Activated T-cell treated with anti-CD3 and anti-CD28 coated beads, Interleukin-2, amount 50 U/mL, for 4 hours (primary cell): ENCODE data around the gene ACSM4. TPM values are rescaled to one million over a fixed set of nuclear protein-coding genes. Genes with fewer than 3 reads are reported as not detected.
"Not testable (repeated sequence)": the region's sequence is repeated elsewhere in the genome, so short reads cannot be mapped to it uniquely, and the experiment has no call there.

Experiments
- ATAC-seq, 2 donors: fragments of 200-7000 bp; cut with Tn5 transposase; one replicate each; pipeline ENCODE4 v1.10.0; 2021
- DNase-seq: peaks from one replicate; pipeline ENCODE4 v3.0.0-alpha.2; 2020
- H3K27me3 Mint-ChIP-seq: one replicate; pipeline ENCODE4 v1.8.0; 2021; ENCODE audit warnings: low read depth, mixed read lengths
- H3K36me3 Mint-ChIP-seq: one replicate; pipeline ENCODE4 v1.8.0; 2022; ENCODE audit warnings: mixed read lengths; ENCODE audit not compliant: insufficient read depth
- H3K4me1 Mint-ChIP-seq: one replicate; pipeline ENCODE4 v1.8.0; 2021; ENCODE audit warnings: low read depth, mixed read lengths
- H3K4me3 Mint-ChIP-seq: one replicate; pipeline ENCODE4 v1.8.0; 2021; ENCODE audit warnings: mild to moderate bottlenecking, moderate library complexity, mixed read lengths
- H3K9me3 Mint-ChIP-seq: one replicate; pipeline ENCODE4 v1.8.0; 2021; ENCODE audit warnings: mixed read lengths
- total RNA-seq, 3 donors: library from RNA; stranded (reverse); gene quantifications; one replicate each; pipeline ENCODE4 v1.2.1, GENCODE V29; 2021

The ACSM4 gene
- total RNA-seq = not detected

GRCh38 chr12:7303772-7304171 is at the start of gene ACSM4:
Gene ACSM4 (plus strand): TSS chr12:7304072. CDS start chr12:7304332, 260 bp downstream.
- Mint-ChIP-seq H3K36me3 (no peaks in the 10 kb centered on the region), H3K4me1 (no peaks in the 10 kb centered on the region), H3K27me3 (peaks cover 11% of the 10 kb centered on the region), H3K9me3 (no peaks in the 10 kb centered on the region), H3K4me3 (no peak within 1 kb of the TSS)
- no peak for DNase-seq
- ATAC-seq = no peak

- no peaks in the 10 kb centered on the region for H3K36me3 Mint-ChIP-seq
- ATAC-seq = no peak
- no peak for DNase-seq
- no peak overlapping the region for H3K4me3 Mint-ChIP-seq
- peaks cover 12% of the 10 kb centered on the region for H3K27me3 Mint-ChIP-seq
- H3K4me1 Mint-ChIP-seq = no peaks in the 10 kb centered on the region
- H3K9me3 Mint-ChIP-seq = no peaks in the 10 kb centered on the region
Measured at GRCh38 chr12:7259060-7259459, 44.8 kb upstream of the ACSM4 start.

GRCh38 chr12:7264538-7264937 is 39.3 kb upstream of the ACSM4 start:
- H3K4me3 Mint-ChIP-seq = no peak overlapping the region
- no peak for ATAC-seq
- no peaks in the 10 kb centered on the region for H3K36me3 Mint-ChIP-seq

GRCh38 chr12:7265251-7265650 is 38.6 kb upstream of the ACSM4 start:
- no peak for DNase-seq
- Mint-ChIP-seq H3K9me3 (no peaks in the 10 kb centered on the region), H3K36me3 (no peaks in the 10 kb centered on the region), H3K4me1 (no peaks in the 10 kb centered on the region), H3K4me3 (no peak overlapping the region), H3K27me3 (peaks cover 8% of the 10 kb centered on the region)
- ATAC-seq = no peak

More at GRCh38 chr12:7264538-7264937, 39.3 kb upstream of the ACSM4 start:
- no peak for DNase-seq
- Mint-ChIP-seq H3K27me3 (peaks cover 7% of the 10 kb centered on the region), H3K4me1 (no peaks in the 10 kb centered on the region), H3K9me3 (no peaks in the 10 kb centered on the region)

GRCh38 chr12:7269273-7269672 is 34.6 kb upstream of the ACSM4 start:
- Mint-ChIP-seq H3K4me3 (no peak overlapping the region), H3K9me3 (no peaks in the 10 kb centered on the region), H3K4me1 (no peaks in the 10 kb centered on the region), H3K36me3 (no peaks in the 10 kb centered on the region), H3K27me3 (peaks cover 5% of the 10 kb centered on the region)
- DNase-seq (no peak), ATAC-seq (no peak)

- ATAC-seq = no peak
- H3K9me3 Mint-ChIP-seq = no peaks in the 10 kb centered on the region
- peaks cover 7% of the 10 kb centered on the region for H3K27me3 Mint-ChIP-seq
- no peak for DNase-seq
- H3K4me1 Mint-ChIP-seq = no peaks in the 10 kb centered on the region
- H3K36me3 Mint-ChIP-seq = no peaks in the 10 kb centered on the region
- H3K4me3 Mint-ChIP-seq = no peak overlapping the region
Measured at GRCh38 chr12:7271893-7272514, 31.9 kb upstream of the ACSM4 start.

- ATAC-seq, H3K4me1 Mint-ChIP-seq, H3K36me3 Mint-ChIP-seq, H3K9me3 Mint-ChIP-seq, DNase-seq, H3K4me3 Mint-ChIP-seq: not testable (repeated sequence)
- peaks cover 15% of the 10 kb centered on the region for H3K27me3 Mint-ChIP-seq
Measured at GRCh38 chr12:7275482-7275881, 28.4 kb upstream of the ACSM4 start.

- Mint-ChIP-seq H3K9me3 (peaks cover 27% of the 10 kb centered on the region), H3K4me3 (no peak overlapping the region), H3K4me1 (no peaks in the 10 kb centered on the region), H3K36me3 (no peaks in the 10 kb centered on the region), H3K27me3 (peaks cover 40% of the 10 kb centered on the region)
- DNase-seq (no peak), ATAC-seq (no peak)
Measured at GRCh38 chr12:7282844-7283243, 21.0 kb upstream of the ACSM4 start.

- Mint-ChIP-seq H3K9me3 (peaks cover 23% of the 10 kb centered on the region), H3K36me3 (peaks cover 1% of the 10 kb centered on the region), H3K4me3 (no peak overlapping the region), H3K27me3 (peaks cover 13% of the 10 kb centered on the region), H3K4me1 (no peaks in the 10 kb centered on the region)
- no peak for ATAC-seq
- no peak for DNase-seq
Measured at GRCh38 chr12:7289743-7290142, 14.1 kb upstream of the ACSM4 start.

- peaks cover 17% of the 10 kb centered on the region for H3K9me3 Mint-ChIP-seq
- not testable (repeated sequence) for H3K27me3 Mint-ChIP-seq, DNase-seq, H3K4me3 Mint-ChIP-seq, H3K36me3 Mint-ChIP-seq, H3K4me1 Mint-ChIP-seq, ATAC-seq
Measured at GRCh38 chr12:7290588-7290987, 13.3 kb upstream of the ACSM4 start.

- no peaks in the 10 kb centered on the region for H3K27me3 Mint-ChIP-seq
- H3K4me3 Mint-ChIP-seq = no peak overlapping the region
- H3K9me3 Mint-ChIP-seq = peaks cover 5% of the 10 kb centered on the region
- DNase-seq (no peak), ATAC-seq (no peak)
- H3K4me1 Mint-ChIP-seq = no peaks in the 10 kb centered on the region
- H3K36me3 Mint-ChIP-seq = peaks cover 1% of the 10 kb centered on the region
Measured at GRCh38 chr12:7292300-7292699, 11.6 kb upstream of the ACSM4 start.

- peaks cover 5% of the 10 kb centered on the region for H3K9me3 Mint-ChIP-seq
- H3K36me3 Mint-ChIP-seq = peaks cover 1% of the 10 kb centered on the region
- ATAC-seq = no peak
- peaks cover 4% of the 10 kb centered on the region for H3K27me3 Mint-ChIP-seq
- H3K4me3 Mint-ChIP-seq = no peak overlapping the region
- DNase-seq = no peak
- no peaks in the 10 kb centered on the region for H3K4me1 Mint-ChIP-seq
Measured at GRCh38 chr12:7293670-7294069, 10.2 kb upstream of the ACSM4 start.

- H3K9me3 Mint-ChIP-seq = peaks cover 2% of the 10 kb centered on the region
- no peak overlapping the region for H3K4me3 Mint-ChIP-seq
- DNase-seq (no peak), ATAC-seq (no peak)
- peaks cover 8% of the 10 kb centered on the region for H3K27me3 Mint-ChIP-seq
- no peaks in the 10 kb centered on the region for H3K4me1 Mint-ChIP-seq
- peaks cover under 1% of the 10 kb centered on the region for H3K36me3 Mint-ChIP-seq
Measured at GRCh38 chr12:7295529-7295928, 8.3 kb upstream of the ACSM4 start.

- Mint-ChIP-seq H3K4me3 (no peak overlapping the region), H3K36me3 (no peaks in the 10 kb centered on the region), H3K4me1 (no peaks in the 10 kb centered on the region), H3K9me3 (no peaks in the 10 kb centered on the region), H3K27me3 (peaks cover 8% of the 10 kb centered on the region)
- no peak for ATAC-seq
- no peak for DNase-seq
Measured at GRCh38 chr12:7297865-7298264, 6.0 kb upstream of the ACSM4 start.

- Mint-ChIP-seq H3K4me3 (no peak overlapping the region), H3K9me3 (no peaks in the 10 kb centered on the region), H3K36me3 (no peaks in the 10 kb centered on the region), H3K27me3 (peaks cover 15% of the 10 kb centered on the region), H3K4me1 (no peaks in the 10 kb centered on the region)
- ATAC-seq (no peak), DNase-seq (no peak)
Measured at GRCh38 chr12:7302266-7302986, 1.4 kb upstream of the ACSM4 start.
